ENCODE results near the gene PES1.
"Not testable (repeated sequence)": the region's sequence is repeated elsewhere in the genome, so short reads cannot be mapped to it uniquely, and the experiment has no call there.

GRCh38 chr22:30551813-30552212, 39.9 kb downstream of the PES1 start:
- not testable (repeated sequence) for TF ChIP-seq POLR2AphosphoS5 (IDR thresholded peaks at IDR 0.05); CTCF (IDR thresholded peaks at IDR 0.05); POLR2A (IDR thresholded peaks at IDR 0.05; ENCODE audit: low read depth)

Measured in esophagus muscularis mucosa (tissue), 3 donors.